GM23338 (cell line): ENCODE data around the gene RSPH4A. TPM values are rescaled to one million over a fixed set of nuclear protein-coding genes. Genes with fewer than 3 reads are reported as not detected.

Source experiments
- ATAC-seq: fragments of 200-7000 bp; cut with Tn5 transposase; 3 replicates; pipeline ENCODE4 v1.9.1; 2020
- DNase-seq: peaks from one replicate; pipeline ENCODE4 v3.0.0-alpha.2; 2015; ENCODE audit warnings: low spot score
- H2AFZ ChIP-seq: fragments of 200-600 bp; sonication (generic); 2 replicates; pipeline ENCODE4 v1.8.0; 2016; ENCODE audit warnings: antibody characterized with exemption, mild to moderate bottlenecking, moderate library complexity
- H3F3A ChIP-seq: fragments of 200-600 bp; sonication (generic); replicated peaks from 2 replicates; pipeline ENCODE4 v1.8.0; 2017; ENCODE audit warnings: antibody characterized with exemption, mixed run types, low read depth
- H3K27ac ChIP-seq: fragments of 200-600 bp; sonication (generic); 2 replicates; pipeline ENCODE4 v1.6.1; 2016; ENCODE audit warnings: low read depth
- H3K27me3 ChIP-seq: fragments of 200-600 bp; sonication (generic); 2 replicates; pipeline ENCODE4 v1.8.0; 2016; ENCODE audit warnings: mild to moderate bottlenecking, mixed run types, moderate library complexity; ENCODE audit not compliant: insufficient read depth
- H3K36me3 ChIP-seq: fragments of 200-600 bp; sonication (generic); 2 replicates; pipeline ENCODE4 v1.8.0; 2016; ENCODE audit warnings: mild to moderate bottlenecking; ENCODE audit not compliant: insufficient read depth
- H3K4me1 ChIP-seq: fragments of 200-600 bp; sonication (generic); 2 replicates; pipeline ENCODE4 v1.8.0; 2016; ENCODE audit warnings: mild to moderate bottlenecking, moderate library complexity; ENCODE audit not compliant: insufficient read depth
- H3K4me2 ChIP-seq: fragments of 200-600 bp; sonication (generic); 2 replicates; pipeline ENCODE4 v1.7.1; 2017; ENCODE audit warnings: mixed run types
- H3K4me3 ChIP-seq: fragments of 200-600 bp; sonication (generic); 2 replicates; pipeline ENCODE4 v1.6.1; 2016; ENCODE audit warnings: mixed run types
- H3K79me2 ChIP-seq: fragments of 200-600 bp; sonication (generic); replicated peaks from 2 replicates; pipeline ENCODE4 v1.8.0; 2017; ENCODE audit warnings: mild to moderate bottlenecking; ENCODE audit not compliant: insufficient read depth
- H3K9me2 ChIP-seq: fragments of 200-600 bp; sonication (generic); 2 replicates; pipeline ENCODE4 v1.8.0; 2017; ENCODE audit not compliant: insufficient read depth
- H4K20me1 ChIP-seq: fragments of 200-600 bp; sonication (generic); replicated peaks from 2 replicates; pipeline ENCODE4 v1.8.0; 2017; ENCODE audit warnings: mild to moderate bottlenecking; ENCODE audit not compliant: insufficient read depth
- H3K27ac Mint-ChIP-seq: 2 replicates; pipeline ENCODE4 v1.8.0; 2020; ENCODE audit warnings: inconsistent platforms, mild to moderate bottlenecking, moderate library complexity, mixed read lengths
- H3K27me3 Mint-ChIP-seq: 3 replicates; pipeline ENCODE4 v1.8.0; 2022; ENCODE audit warnings: low read depth, mild to moderate bottlenecking, moderate library complexity, mixed read lengths, inconsistent platforms; ENCODE audit not compliant: insufficient read depth, poor library complexity
- H3K36me3 Mint-ChIP-seq: 3 replicates; pipeline ENCODE4 v1.8.0; 2021; ENCODE audit warnings: low read depth, mild to moderate bottlenecking, inconsistent platforms, moderate library complexity, mixed read lengths
- H3K4me1 Mint-ChIP-seq: 3 replicates; pipeline ENCODE4 v1.8.0; 2020; ENCODE audit warnings: mild to moderate bottlenecking, inconsistent platforms, mixed read lengths
- H3K4me3 Mint-ChIP-seq: 3 replicates; pipeline ENCODE4 v1.8.0; 2021; ENCODE audit warnings: moderate library complexity, mild to moderate bottlenecking, inconsistent platforms, mixed read lengths
- H3K9me3 Mint-ChIP-seq: 3 replicates; pipeline ENCODE4 v1.8.0; 2020; ENCODE audit warnings: moderate library complexity, mild to moderate bottlenecking, inconsistent platforms, mixed read lengths
- CREB1 ChIP-seq: fragments of 250-450 bp; sonication (Bioruptor Pico); IDR thresholded peaks from 2 replicates; pipeline ENCODE4 v1.5.0; 2020; ENCODE audit warnings: low read depth, mild to moderate bottlenecking, moderate library complexity
- EZH2 ChIP-seq: fragments of 200-600 bp; sonication (generic); IDR thresholded peaks from one replicate; pipeline ENCODE4 v1.8.0; 2017; ENCODE audit warnings: antibody characterized with exemption, mild to moderate bottlenecking, low read depth; ENCODE audit not compliant: unreplicated experiment
- EZH2phosphoT487 ChIP-seq: fragments of 200-600 bp; sonication (generic); IDR thresholded peaks from one replicate; pipeline ENCODE4 v1.8.1; 2018; ENCODE audit warnings: antibody characterized with exemption; ENCODE audit not compliant: unreplicated experiment
- JUNB ChIP-seq: IDR thresholded peaks from one replicate; pipeline ENCODE4 v1.6.1; 2016; ENCODE audit warnings: antibody characterized with exemption; ENCODE audit not compliant: unreplicated experiment
- NANOG ChIP-seq: IDR thresholded peaks from 2 replicates; pipeline ENCODE4 v1.6.1; 2016; ENCODE audit warnings: antibody characterized with exemption, borderline replicate concordance
- POLR2AphosphoS5 ChIP-seq: IDR thresholded peaks from 2 replicates; pipeline ENCODE4 v1.6.1; 2016; ENCODE audit warnings: antibody characterized with exemption, low read depth
- STAT1 ChIP-seq: IDR thresholded peaks from one replicate; pipeline ENCODE4 v1.6.1; 2016; ENCODE audit warnings: antibody characterized with exemption; ENCODE audit not compliant: unreplicated experiment
- ZNF114 ChIP-seq: fragments of 250-450 bp; sonication (Bioruptor Pico); IDR thresholded peaks from 2 replicates; pipeline ENCODE4 v1.5.0; 2020; ENCODE audit warnings: mild to moderate bottlenecking, moderate library complexity
- ZNF331 ChIP-seq: fragments of 250-450 bp; sonication (Bioruptor Pico); IDR thresholded peaks from 2 replicates; pipeline ENCODE4 v1.5.0; 2020; ENCODE audit warnings: low read depth, mild to moderate bottlenecking, moderate library complexity
- polyA plus RNA-seq: library from polyadenylated mRNA; unstranded; fragments of >200 nt; fragmentation: Nextera tagmentation; extraction: Ambion mirVana; gene quantifications from 2 replicates; pipeline ENCODE4 v1.2.1, GENCODE V29; 2016
- total RNA-seq: library from RNA; depleted of rRNA; stranded (reverse); fragments of >200 nt; shearing (Covaris generic); gene quantifications from 2 replicates; pipeline ENCODE4 v1.2.3, GENCODE V29; 2014
- TF ChIP-seq, protein P1 (sequence below), 2 experiments: fragments of 200-600 bp in 1 of 2; sonication (generic) in 1 of 2; conservative IDR thresholded peaks; 2 replicates each; pipeline versions ENCODE4 v1.5.1 to v1.6.1; 2016 to 2017; ENCODE audit warnings: antibody characterized with exemption in 2 of 2, low read depth in 2 of 2, mild to moderate bottlenecking in 2 of 2, moderate library complexity in 1 of 2
- TF ChIP-seq, protein P2 (sequence below): fragments of 250-450 bp; sonication (Bioruptor Pico); IDR thresholded peaks from 2 replicates; pipeline ENCODE4 v1.5.0; 2020; ENCODE audit warnings: mild to moderate bottlenecking, moderate library complexity
- TF ChIP-seq, protein P3 (sequence below): IDR thresholded peaks from one replicate; pipeline ENCODE4 v1.6.1; 2018; ENCODE audit warnings: antibody characterized with exemption; ENCODE audit not compliant: unreplicated experiment

Gene RSPH4A
- total and polyA plus RNA-seq, 2 experiments from 2014 or later: 0.52 to 1.0 TPM

DNA sequence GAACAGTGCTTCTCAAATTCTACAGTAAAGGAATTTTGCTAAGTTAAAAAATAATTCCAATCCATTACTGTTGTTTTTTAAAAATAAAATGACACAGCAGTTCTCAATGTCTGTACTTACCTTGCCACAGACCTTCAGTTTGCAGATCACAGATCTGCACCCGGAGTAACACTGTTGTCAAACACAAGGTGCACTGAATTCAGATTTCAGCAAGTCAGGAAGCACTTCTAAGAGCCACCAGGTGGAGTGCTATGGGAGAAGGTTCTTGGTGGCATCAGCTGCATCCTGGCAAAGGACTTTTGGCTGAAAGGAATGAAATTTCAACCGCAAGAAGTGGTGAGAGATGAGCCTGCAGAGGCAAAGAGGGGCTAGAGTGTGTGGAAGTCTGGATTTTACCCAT, 17.4 kb downstream of the RSPH4A start (continued):
- TF ChIP-seq, protein P1, sequence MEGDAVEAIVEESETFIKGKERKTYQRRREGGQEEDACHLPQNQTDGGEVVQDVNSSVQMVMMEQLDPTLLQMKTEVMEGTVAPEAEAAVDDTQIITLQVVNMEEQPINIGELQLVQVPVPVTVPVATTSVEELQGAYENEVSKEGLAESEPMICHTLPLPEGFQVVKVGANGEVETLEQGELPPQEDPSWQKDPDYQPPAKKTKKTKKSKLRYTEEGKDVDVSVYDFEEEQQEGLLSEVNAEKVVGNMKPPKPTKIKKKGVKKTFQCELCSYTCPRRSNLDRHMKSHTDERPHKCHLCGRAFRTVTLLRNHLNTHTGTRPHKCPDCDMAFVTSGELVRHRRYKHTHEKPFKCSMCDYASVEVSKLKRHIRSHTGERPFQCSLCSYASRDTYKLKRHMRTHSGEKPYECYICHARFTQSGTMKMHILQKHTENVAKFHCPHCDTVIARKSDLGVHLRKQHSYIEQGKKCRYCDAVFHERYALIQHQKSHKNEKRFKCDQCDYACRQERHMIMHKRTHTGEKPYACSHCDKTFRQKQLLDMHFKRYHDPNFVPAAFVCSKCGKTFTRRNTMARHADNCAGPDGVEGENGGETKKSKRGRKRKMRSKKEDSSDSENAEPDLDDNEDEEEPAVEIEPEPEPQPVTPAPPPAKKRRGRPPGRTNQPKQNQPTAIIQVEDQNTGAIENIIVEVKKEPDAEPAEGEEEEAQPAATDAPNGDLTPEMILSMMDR (conservative IDR thresholded peaks at IDR 0.05; ENCODE audit: low read depth in 2 of 2): peak; percentile 60

DNA sequence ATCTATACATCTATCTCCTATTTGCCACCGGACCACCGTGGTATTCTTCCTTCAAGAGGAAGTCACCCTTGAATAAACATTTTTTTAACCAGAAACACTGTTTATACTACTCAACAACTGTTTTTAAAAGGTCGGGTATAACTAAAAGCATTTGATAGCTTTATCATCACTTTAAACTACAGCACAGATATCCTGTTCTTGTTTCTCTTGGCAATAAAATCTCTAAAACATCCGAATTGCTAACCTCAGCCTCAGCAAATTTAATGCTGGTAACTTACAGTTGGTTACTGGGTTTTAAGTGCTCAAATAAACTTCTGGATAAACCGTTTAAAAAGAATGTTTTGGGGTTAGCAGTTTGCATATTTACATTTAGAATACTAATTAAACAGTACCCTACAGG, 31.9 kb downstream of the RSPH4A start:
- no peak overlapping the region for H3K4me2 ChIP-seq
- TF ChIP-seq, protein P1 (conservative IDR thresholded peaks at IDR 0.05; ENCODE audit: low read depth in 2 of 2): no peak
- TF ChIP-seq EZH2phosphoT487: no peak
- no peak for TF ChIP-seq STAT1
- no peak for TF ChIP-seq JUNB
- no peak for TF ChIP-seq NANOG
- TF ChIP-seq, protein P2, sequence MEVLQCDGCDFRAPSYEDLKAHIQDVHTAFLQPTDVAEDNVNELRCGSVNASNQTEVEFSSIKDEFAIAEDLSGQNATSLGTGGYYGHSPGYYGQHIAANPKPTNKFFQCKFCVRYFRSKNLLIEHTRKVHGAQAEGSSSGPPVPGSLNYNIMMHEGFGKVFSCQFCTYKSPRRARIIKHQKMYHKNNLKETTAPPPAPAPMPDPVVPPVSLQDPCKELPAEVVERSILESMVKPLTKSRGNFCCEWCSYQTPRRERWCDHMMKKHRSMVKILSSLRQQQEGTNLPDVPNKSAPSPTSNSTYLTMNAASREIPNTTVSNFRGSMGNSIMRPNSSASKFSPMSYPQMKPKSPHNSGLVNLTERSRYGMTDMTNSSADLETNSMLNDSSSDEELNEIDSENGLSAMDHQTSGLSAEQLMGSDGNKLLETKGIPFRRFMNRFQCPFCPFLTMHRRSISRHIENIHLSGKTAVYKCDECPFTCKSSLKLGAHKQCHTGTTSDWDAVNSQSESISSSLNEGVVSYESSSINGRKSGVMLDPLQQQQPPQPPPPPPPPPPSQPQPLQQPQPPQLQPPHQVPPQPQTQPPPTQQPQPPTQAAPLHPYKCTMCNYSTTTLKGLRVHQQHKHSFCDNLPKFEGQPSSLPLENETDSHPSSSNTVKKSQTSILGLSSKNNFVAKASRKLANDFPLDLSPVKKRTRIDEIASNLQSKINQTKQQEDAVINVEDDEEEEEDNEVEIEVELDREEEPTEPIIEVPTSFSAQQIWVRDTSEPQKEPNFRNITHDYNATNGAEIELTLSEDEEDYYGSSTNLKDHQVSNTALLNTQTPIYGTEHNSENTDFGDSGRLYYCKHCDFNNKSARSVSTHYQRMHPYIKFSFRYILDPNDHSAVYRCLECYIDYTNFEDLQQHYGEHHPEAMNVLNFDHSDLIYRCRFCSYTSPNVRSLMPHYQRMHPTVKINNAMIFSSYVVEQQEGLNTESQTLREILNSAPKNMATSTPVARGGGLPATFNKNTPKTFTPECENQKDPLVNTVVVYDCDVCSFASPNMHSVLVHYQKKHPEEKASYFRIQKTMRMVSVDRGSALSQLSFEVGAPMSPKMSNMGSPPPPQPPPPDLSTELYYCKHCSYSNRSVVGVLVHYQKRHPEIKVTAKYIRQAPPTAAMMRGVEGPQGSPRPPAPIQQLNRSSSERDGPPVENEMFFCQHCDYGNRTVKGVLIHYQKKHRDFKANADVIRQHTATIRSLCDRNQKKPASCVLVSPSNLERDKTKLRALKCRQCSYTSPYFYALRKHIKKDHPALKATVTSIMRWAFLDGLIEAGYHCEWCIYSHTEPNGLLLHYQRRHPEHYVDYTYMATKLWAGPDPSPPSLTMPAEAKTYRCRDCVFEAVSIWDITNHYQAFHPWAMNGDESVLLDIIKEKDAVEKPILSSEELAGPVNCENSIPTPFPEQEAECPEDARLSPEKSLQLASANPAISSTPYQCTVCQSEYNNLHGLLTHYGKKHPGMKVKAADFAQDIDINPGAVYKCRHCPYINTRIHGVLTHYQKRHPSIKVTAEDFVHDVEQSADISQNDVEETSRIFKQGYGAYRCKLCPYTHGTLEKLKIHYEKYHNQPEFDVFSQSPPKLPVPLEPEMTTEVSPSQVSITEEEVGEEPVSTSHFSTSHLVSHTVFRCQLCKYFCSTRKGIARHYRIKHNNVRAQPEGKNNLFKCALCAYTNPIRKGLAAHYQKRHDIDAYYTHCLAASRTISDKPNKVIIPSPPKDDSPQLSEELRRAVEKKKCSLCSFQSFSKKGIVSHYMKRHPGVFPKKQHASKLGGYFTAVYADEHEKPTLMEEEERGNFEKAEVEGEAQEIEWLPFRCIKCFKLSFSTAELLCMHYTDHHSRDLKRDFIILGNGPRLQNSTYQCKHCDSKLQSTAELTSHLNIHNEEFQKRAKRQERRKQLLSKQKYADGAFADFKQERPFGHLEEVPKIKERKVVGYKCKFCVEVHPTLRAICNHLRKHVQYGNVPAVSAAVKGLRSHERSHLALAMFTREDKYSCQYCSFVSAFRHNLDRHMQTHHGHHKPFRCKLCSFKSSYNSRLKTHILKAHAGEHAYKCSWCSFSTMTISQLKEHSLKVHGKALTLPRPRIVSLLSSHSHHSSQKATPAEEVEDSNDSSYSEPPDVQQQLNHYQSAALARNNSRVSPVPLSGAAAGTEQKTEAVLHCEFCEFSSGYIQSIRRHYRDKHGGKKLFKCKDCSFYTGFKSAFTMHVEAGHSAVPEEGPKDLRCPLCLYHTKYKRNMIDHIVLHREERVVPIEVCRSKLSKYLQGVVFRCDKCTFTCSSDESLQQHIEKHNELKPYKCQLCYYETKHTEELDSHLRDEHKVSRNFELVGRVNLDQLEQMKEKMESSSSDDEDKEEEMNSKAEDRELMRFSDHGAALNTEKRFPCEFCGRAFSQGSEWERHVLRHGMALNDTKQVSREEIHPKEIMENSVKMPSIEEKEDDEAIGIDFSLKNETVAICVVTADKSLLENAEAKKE (CRISPR knock-in tag): no peak
- no peak for TF ChIP-seq POLR2AphosphoS5
- no peak for TF ChIP-seq ZNF331 (CRISPR knock-in tag)
- TF ChIP-seq, protein P3, sequence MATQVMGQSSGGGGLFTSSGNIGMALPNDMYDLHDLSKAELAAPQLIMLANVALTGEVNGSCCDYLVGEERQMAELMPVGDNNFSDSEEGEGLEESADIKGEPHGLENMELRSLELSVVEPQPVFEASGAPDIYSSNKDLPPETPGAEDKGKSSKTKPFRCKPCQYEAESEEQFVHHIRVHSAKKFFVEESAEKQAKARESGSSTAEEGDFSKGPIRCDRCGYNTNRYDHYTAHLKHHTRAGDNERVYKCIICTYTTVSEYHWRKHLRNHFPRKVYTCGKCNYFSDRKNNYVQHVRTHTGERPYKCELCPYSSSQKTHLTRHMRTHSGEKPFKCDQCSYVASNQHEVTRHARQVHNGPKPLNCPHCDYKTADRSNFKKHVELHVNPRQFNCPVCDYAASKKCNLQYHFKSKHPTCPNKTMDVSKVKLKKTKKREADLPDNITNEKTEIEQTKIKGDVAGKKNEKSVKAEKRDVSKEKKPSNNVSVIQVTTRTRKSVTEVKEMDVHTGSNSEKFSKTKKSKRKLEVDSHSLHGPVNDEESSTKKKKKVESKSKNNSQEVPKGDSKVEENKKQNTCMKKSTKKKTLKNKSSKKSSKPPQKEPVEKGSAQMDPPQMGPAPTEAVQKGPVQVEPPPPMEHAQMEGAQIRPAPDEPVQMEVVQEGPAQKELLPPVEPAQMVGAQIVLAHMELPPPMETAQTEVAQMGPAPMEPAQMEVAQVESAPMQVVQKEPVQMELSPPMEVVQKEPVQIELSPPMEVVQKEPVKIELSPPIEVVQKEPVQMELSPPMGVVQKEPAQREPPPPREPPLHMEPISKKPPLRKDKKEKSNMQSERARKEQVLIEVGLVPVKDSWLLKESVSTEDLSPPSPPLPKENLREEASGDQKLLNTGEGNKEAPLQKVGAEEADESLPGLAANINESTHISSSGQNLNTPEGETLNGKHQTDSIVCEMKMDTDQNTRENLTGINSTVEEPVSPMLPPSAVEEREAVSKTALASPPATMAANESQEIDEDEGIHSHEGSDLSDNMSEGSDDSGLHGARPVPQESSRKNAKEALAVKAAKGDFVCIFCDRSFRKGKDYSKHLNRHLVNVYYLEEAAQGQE: no peak
- no peak for TF ChIP-seq ZNF114 (CRISPR knock-in tag)
- TF ChIP-seq EZH2: no peak
- no peak for TF ChIP-seq CREB1 (CRISPR knock-in tag)

More for the DNA sequence above, 31.9 kb downstream of the RSPH4A start:
- H3K27ac Mint-ChIP-seq: no peak overlapping the region
- no peak for DNase-seq
- no peak overlapping the region for H3K27ac ChIP-seq
- H2AFZ ChIP-seq: no peak overlapping the region
- peaks cover 29% of the 10 kb centered on the region for H3K36me3 Mint-ChIP-seq
- no peaks in the 10 kb centered on the region for H3K4me1 Mint-ChIP-seq
- no peak overlapping the region for H3K4me3 ChIP-seq
- H3K27me3 Mint-ChIP-seq: no peaks in the 10 kb centered on the region
- H3K9me3 Mint-ChIP-seq: peaks cover 8% of the 10 kb centered on the region; the same call in 2 of the 3 replicates
- H3K79me2 ChIP-seq: 0 out of 2 replicates have a peak, but pooled peaks cover 6% of the 10 kb centered on the region
- no peak overlapping the region for H3K4me3 Mint-ChIP-seq
- H3K27me3 ChIP-seq: no peaks in the 10 kb centered on the region
- no peaks in the 10 kb centered on the region for H4K20me1 ChIP-seq
- no peaks in the 10 kb centered on the region for H3F3A ChIP-seq
- H3K4me1 ChIP-seq: no peaks in the 10 kb centered on the region
- ATAC-seq: no peak
- H3K9me2 ChIP-seq: no peaks in the 10 kb centered on the region
- H3K36me3 ChIP-seq: peaks cover 3% of the 10 kb centered on the region; the same call in 1 of the 2 replicates
